HepG2 (cell line): ENCODE measurements around the gene FXR2. TPM values are rescaled to one million over a fixed set of nuclear protein-coding genes. Genes with fewer than 3 reads are reported as not detected.

ENCODE experiments used
- ATF6 ChIP-seq: sonication (generic); formaldehyde crosslinking; conservative IDR thresholded peaks from 2 replicates; pipeline ENCODE4 v1.4.0; 2020; ENCODE audit warnings: missing genetic modification reagents
- CEBPG ChIP-seq: IDR thresholded peaks from 2 replicates; pipeline ENCODE4 v1.6.1; 2016
- HDAC6 ChIP-seq: fragments of 200-600 bp; sonication (generic); IDR thresholded peaks from 2 replicates; pipeline ENCODE4 v1.7.0; 2017; ENCODE audit warnings: mild to moderate bottlenecking, antibody characterized with exemption, low read length, low read depth
- HMGXB4 ChIP-seq, 2 experiments: sonication (generic) in 1 of 2; formaldehyde crosslinking in 1 of 2; IDR thresholded peaks; 2 replicates each; pipeline versions ENCODE4 v1.4.0 to v1.6.1; 2018 to 2020; ENCODE audit warnings: missing genetic modification reagents in 2 of 2, borderline replicate concordance in 1 of 2, low read depth in 1 of 2, mild to moderate bottlenecking in 1 of 2, missing biosample characterization in 1 of 2
- IKZF4 ChIP-seq: sonication (generic); formaldehyde crosslinking; IDR thresholded peaks from 2 replicates; pipeline ENCODE4 v1.5.1; 2020; ENCODE audit warnings: borderline replicate concordance, mild to moderate bottlenecking, low read depth, missing genetic modification reagents; ENCODE audit errors: not compliant biosample characterization
- KDM2A ChIP-seq: sonication (generic); formaldehyde crosslinking; IDR thresholded peaks from 2 replicates; pipeline ENCODE4 v1.4.0; 2020; ENCODE audit warnings: low read depth, missing genetic modification reagents, borderline replicate concordance
- KDM5B ChIP-seq: sonication (generic); formaldehyde crosslinking; IDR thresholded peaks from 2 replicates; pipeline ENCODE4 v1.4.0; 2020; ENCODE audit warnings: missing genetic modification reagents, mild to moderate bottlenecking, borderline replicate concordance
- KLF13 ChIP-seq: sonication (generic); formaldehyde crosslinking; IDR thresholded peaks from 2 replicates; pipeline ENCODE4 v1.4.0; 2020; ENCODE audit warnings: mild to moderate bottlenecking, missing genetic modification reagents
- MAFF ChIP-seq: IDR thresholded peaks from 2 replicates; pipeline ENCODE4 v1.6.1; 2011; ENCODE audit warnings: low read depth, low read length, improper control_type of control experiment
- PHF20 ChIP-seq: sonication (generic); formaldehyde crosslinking; IDR thresholded peaks from 2 replicates; pipeline ENCODE4 v1.5.0; 2020; ENCODE audit warnings: mild to moderate bottlenecking, missing genetic modification reagents
- SALL1 ChIP-seq: sonication (generic); formaldehyde crosslinking; IDR thresholded peaks from 2 replicates; pipeline ENCODE4 v1.8.0; 2022; ENCODE audit warnings: mild to moderate bottlenecking, missing genetic modification reagents
- TCF7L2 ChIP-seq: IDR thresholded peaks from 2 replicates; pipeline ENCODE4 v1.6.1; 2011; ENCODE audit warnings: mild to moderate bottlenecking, low read depth, low read length, moderate library complexity
- ZBTB21 ChIP-seq: sonication (generic); formaldehyde crosslinking; IDR thresholded peaks from 2 replicates; pipeline ENCODE4 v1.4.0; 2020; ENCODE audit warnings: missing genetic modification reagents
- ZNF225 ChIP-seq: sonication (generic); formaldehyde crosslinking; IDR thresholded peaks from 2 replicates; pipeline ENCODE4 v1.4.0; 2020; ENCODE audit warnings: mild to moderate bottlenecking, missing genetic modification reagents
- ZNF546 ChIP-seq: sonication (generic); formaldehyde crosslinking; conservative IDR thresholded peaks from 2 replicates; pipeline ENCODE4 v1.8.1; 2023; ENCODE audit warnings: mild to moderate bottlenecking, missing genetic modification reagents
- ZNF605 ChIP-seq: sonication (generic); formaldehyde crosslinking; IDR thresholded peaks from 2 replicates; pipeline ENCODE4 v1.8.0; 2022; ENCODE audit warnings: mild to moderate bottlenecking, missing genetic modification reagents
- ZNF607 ChIP-seq: sonication (generic); formaldehyde crosslinking; IDR thresholded peaks from 2 replicates; pipeline ENCODE4 v1.5.1; 2020; ENCODE audit warnings: missing genetic modification reagents, mild to moderate bottlenecking, borderline replicate concordance
- ZNF670 ChIP-seq: sonication (generic); formaldehyde crosslinking; IDR thresholded peaks from 2 replicates; pipeline ENCODE4 v1.8.0; 2022; ENCODE audit warnings: mild to moderate bottlenecking, missing genetic modification reagents, borderline replicate concordance
- ZNF740 ChIP-seq: sonication (generic); formaldehyde crosslinking; IDR thresholded peaks from 2 replicates; pipeline ENCODE4 v1.4.0; 2020; ENCODE audit warnings: missing genetic modification reagents
- polyA plus RNA-seq, 8 experiments: library from polyadenylated mRNA; depleted of rRNA in 3 of 8; stranded (reverse) in 7 of 8; unstranded in 1 of 8; fragments of >200 nt; fragmentation: Illumina TruSeq in 4 of 8; extraction: Trizol in 4 of 8; gene quantifications; 2 replicates each; pipeline versions ENCODE4 v1.2.1 to v1.2.3, GENCODE V29; 2011 to 2016; ENCODE audit warnings: low read depth in 4 of 8, missing spikeins in 1 of 8, mixed read lengths in 1 of 8; ENCODE audit not compliant: insufficient read depth in 1 of 8
- total RNA-seq, 5 experiments: library from RNA; depleted of rRNA; stranded (reverse); fragments of >200 nt; fragmentation: Illumina TruSeq; extraction: Trizol; gene quantifications; 2 replicates each; pipeline ENCODE4 v1.2.3, GENCODE V29; 2016; ENCODE audit warnings: low read depth in 1 of 5
- TF ChIP-seq, protein P1 (sequence below): sonication (generic); formaldehyde crosslinking; IDR thresholded peaks from 2 replicates; pipeline ENCODE4 v1.5.0; 2020; ENCODE audit warnings: mild to moderate bottlenecking, missing genetic modification reagents
- TF ChIP-seq, protein P2 (sequence below): sonication (generic); formaldehyde crosslinking; IDR thresholded peaks from 2 replicates; pipeline ENCODE4 v1.4.0; 2020; ENCODE audit warnings: low read depth, mild to moderate bottlenecking, missing genetic modification reagents

FXR2 gene
- total and polyA plus RNA-seq, 2 of the 13 experiments (the other 11 are each of a cell fraction or from before 2014, with no cell fraction given) = 20.9 to 24.4 TPM

DNA sequence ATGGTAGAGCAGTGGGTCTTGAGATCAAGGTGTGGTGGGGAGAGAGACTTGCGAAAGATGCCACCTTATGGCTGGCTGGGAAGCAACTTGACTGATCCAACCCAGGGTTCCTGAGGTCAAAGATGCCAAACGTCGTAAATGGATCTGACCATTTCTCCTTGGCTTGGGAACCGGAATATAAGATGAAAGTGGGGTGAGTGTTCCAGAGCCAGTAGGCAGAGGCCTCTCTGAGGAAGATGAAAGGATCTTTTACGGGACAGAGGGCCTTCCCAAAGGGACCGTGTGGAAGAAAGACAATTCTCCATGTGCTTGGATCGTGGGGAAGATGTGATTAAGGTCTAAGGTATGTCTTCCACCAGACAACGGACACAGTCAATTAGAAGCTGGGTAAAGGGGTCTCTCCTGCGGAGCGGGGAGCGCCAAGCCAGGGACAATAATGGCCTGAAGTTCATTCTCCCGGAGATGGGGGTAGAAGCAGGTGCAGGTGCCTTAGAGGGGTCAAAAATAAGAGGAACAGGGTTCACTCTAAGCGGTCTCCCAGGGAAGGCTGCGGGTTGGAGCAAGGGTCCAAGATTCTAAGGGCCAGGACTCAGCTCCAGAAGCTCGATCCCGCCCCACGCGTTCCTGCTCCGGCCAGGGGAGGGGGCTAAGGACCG, 800 bp downstream of the FXR2 start (continued):
- TF ChIP-seq SALL1 (CRISPR knock-in tag) (peak; percentile 11; the same call in 1 of the 2 replicates), ATF6 (CRISPR knock-in tag) (no peak), KLF13 (CRISPR knock-in tag) (no peak), HDAC6 (no peak), ZNF740 (CRISPR knock-in tag) (no peak), MAFF (no peak), ZBTB21 (no peak), KDM5B (no peak), ZNF225 (CRISPR knock-in tag) (0 out of 2 replicates have a peak, but pooled peaks have one; percentile 29), IKZF4 (CRISPR knock-in tag) (no peak), CEBPG (CRISPR knock-in tag) (0 out of 2 replicates have a peak, but pooled peaks have one; percentile 9), ZNF605 (CRISPR knock-in tag) (0 out of 2 replicates have a peak, but pooled peaks have one; percentile 15), ZNF546 (CRISPR knock-in tag) (0 out of 2 replicates have a peak, but pooled peaks have one; percentile 43), PHF20 (peak; percentile 55; the same call in 1 of the 2 replicates), ZNF670 (no peak), KDM2A (0 out of 2 replicates have a peak, but pooled peaks have one; percentile 8), HMGXB4 (CRISPR knock-in tag; IDR thresholded peaks at IDR 0.05; ENCODE audit: borderline replicate concordance in 1 of 2, low read depth in 1 of 2) (0 out of 4 replicates have a peak, but pooled peaks have one; percentile 16 to 51), TCF7L2 (no peak), ZNF607 (CRISPR knock-in tag) (peak; percentile 27; the same call in 1 of the 2 replicates)
- TF ChIP-seq, protein P1, sequence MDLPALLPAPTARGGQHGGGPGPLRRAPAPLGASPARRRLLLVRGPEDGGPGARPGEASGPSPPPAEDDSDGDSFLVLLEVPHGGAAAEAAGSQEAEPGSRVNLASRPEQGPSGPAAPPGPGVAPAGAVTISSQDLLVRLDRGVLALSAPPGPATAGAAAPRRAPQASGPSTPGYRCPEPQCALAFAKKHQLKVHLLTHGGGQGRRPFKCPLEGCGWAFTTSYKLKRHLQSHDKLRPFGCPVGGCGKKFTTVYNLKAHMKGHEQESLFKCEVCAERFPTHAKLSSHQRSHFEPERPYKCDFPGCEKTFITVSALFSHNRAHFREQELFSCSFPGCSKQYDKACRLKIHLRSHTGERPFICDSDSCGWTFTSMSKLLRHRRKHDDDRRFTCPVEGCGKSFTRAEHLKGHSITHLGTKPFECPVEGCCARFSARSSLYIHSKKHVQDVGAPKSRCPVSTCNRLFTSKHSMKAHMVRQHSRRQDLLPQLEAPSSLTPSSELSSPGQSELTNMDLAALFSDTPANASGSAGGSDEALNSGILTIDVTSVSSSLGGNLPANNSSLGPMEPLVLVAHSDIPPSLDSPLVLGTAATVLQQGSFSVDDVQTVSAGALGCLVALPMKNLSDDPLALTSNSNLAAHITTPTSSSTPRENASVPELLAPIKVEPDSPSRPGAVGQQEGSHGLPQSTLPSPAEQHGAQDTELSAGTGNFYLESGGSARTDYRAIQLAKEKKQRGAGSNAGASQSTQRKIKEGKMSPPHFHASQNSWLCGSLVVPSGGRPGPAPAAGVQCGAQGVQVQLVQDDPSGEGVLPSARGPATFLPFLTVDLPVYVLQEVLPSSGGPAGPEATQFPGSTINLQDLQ (CRISPR knock-in tag) = 0 out of 2 replicates have a peak, but pooled peaks have one; percentile 23
- TF ChIP-seq, protein P2, sequence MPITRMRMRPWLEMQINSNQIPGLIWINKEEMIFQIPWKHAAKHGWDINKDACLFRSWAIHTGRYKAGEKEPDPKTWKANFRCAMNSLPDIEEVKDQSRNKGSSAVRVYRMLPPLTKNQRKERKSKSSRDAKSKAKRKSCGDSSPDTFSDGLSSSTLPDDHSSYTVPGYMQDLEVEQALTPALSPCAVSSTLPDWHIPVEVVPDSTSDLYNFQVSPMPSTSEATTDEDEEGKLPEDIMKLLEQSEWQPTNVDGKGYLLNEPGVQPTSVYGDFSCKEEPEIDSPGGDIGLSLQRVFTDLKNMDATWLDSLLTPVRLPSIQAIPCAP (CRISPR knock-in tag) = no peak
